Liver (tissue), 9 donors: ENCODE measurements around the gene EXD3. TPM values are rescaled to one million over a fixed set of nuclear protein-coding genes. Genes with fewer than 3 reads are reported as not detected.

Experiments used
- DNase-seq: peaks from one replicate; pipeline ENCODE4 v3.0.0-alpha.2; 2017; ENCODE audit warnings: low spot score
- H3K27ac ChIP-seq, 2 donors: one replicate each; pipeline ENCODE4 v1.7.0; 2013; ENCODE audit warnings: inconsistent platforms in 2 of 2, low read length in 2 of 2, control low read depth in 1 of 2, low read depth in 1 of 2, mild to moderate bottlenecking in 1 of 2
- H3K27me3 ChIP-seq, 4 donors: one replicate each; pipeline versions ENCODE4 v1.6.1 to v1.7.0; 2013; ENCODE audit warnings: low read length in 3 of 4, inconsistent platforms in 1 of 4, mild to moderate bottlenecking in 1 of 4, moderate library complexity in 1 of 4; ENCODE audit not compliant: control insufficient read depth in 4 of 4, insufficient read depth in 4 of 4
- H3K36me3 ChIP-seq, 4 donors: one replicate each; pipeline versions ENCODE4 v1.6.1 to v1.7.0; 2013; ENCODE audit warnings: low read length in 3 of 4, mild to moderate bottlenecking in 3 of 4, low read depth in 1 of 4, moderate library complexity in 1 of 4; ENCODE audit not compliant: control insufficient read depth in 4 of 4, insufficient read depth in 3 of 4
- H3K4me1 ChIP-seq, 4 donors: one replicate each; pipeline versions ENCODE4 v1.6.1 to v1.7.0; 2013; ENCODE audit warnings: low read length in 3 of 4, mild to moderate bottlenecking in 3 of 4, moderate library complexity in 1 of 4; ENCODE audit not compliant: control insufficient read depth in 4 of 4, insufficient read depth in 4 of 4
- H3K4me3 ChIP-seq, 3 donors: one replicate each; pipeline versions ENCODE4 v1.6.1 to v1.7.0; 2013; ENCODE audit warnings: low read length in 3 of 3, control low read depth in 1 of 3, low read depth in 1 of 3, mild to moderate bottlenecking in 1 of 3
- H3K9ac ChIP-seq, 2 donors: one replicate each; pipeline ENCODE4 v1.7.0; 2013; ENCODE audit warnings: low read length in 2 of 2, mild to moderate bottlenecking in 2 of 2, moderate library complexity in 2 of 2, control low read depth in 1 of 2, low read depth in 1 of 2
- H3K9me3 ChIP-seq, 4 donors: one replicate each; pipeline versions ENCODE4 v1.6.1 to v1.7.0; 2013; ENCODE audit warnings: low read length in 3 of 4; ENCODE audit not compliant: control insufficient read depth in 4 of 4
- ATF3 ChIP-seq: IDR thresholded peaks from 2 replicates; pipeline ENCODE4 v1.6.1; 2016; ENCODE audit warnings: antibody characterized with exemption
- CTCF ChIP-seq: fragments of 150-350 bp; IDR thresholded peaks from 2 replicates; pipeline ENCODE4 v1.5.1; 2017; ENCODE audit warnings: improper control_type of control experiment, low read depth, low read length; ENCODE audit not compliant: missing input control
- FOXA2 ChIP-seq: IDR thresholded peaks from 2 replicates; pipeline ENCODE4 v1.6.1; 2016; ENCODE audit warnings: antibody characterized with exemption
- GABPA ChIP-seq, 2 donors: IDR thresholded peaks in 1 of 2; conservative IDR thresholded peaks in 1 of 2; 2 replicates each; pipeline ENCODE4 v1.6.1; 2016; ENCODE audit warnings: antibody characterized with exemption in 2 of 2, mild to moderate bottlenecking in 1 of 2, moderate library complexity in 1 of 2
- HNF4A ChIP-seq, 2 donors: conservative IDR thresholded peaks; 2 replicates each; pipeline ENCODE4 v1.6.1; 2016; ENCODE audit warnings: antibody characterized with exemption in 2 of 2, mild to moderate bottlenecking in 2 of 2
- HNF4G ChIP-seq: IDR thresholded peaks from 2 replicates; pipeline ENCODE4 v1.6.1; 2016; ENCODE audit warnings: antibody characterized with exemption
- JUND ChIP-seq, 2 donors: IDR thresholded peaks; 2 replicates each; pipeline ENCODE4 v1.6.1; 2016; ENCODE audit warnings: antibody characterized with exemption in 2 of 2
- NR2F2 ChIP-seq: IDR thresholded peaks from 2 replicates; pipeline ENCODE4 v1.6.1; 2016; ENCODE audit warnings: antibody characterized with exemption
- RAD21 ChIP-seq, 2 donors: IDR thresholded peaks; 2 replicates each; pipeline ENCODE4 v1.6.1; 2016; ENCODE audit warnings: antibody characterized with exemption in 2 of 2, mild to moderate bottlenecking in 2 of 2
- REST ChIP-seq: IDR thresholded peaks from 2 replicates; pipeline ENCODE4 v1.6.1; 2016; ENCODE audit warnings: antibody characterized with exemption, mild to moderate bottlenecking
- TAF1 ChIP-seq: conservative IDR thresholded peaks from 2 replicates; pipeline ENCODE4 v1.6.1; 2016; ENCODE audit warnings: antibody characterized with exemption, mild to moderate bottlenecking
- ZBTB33 ChIP-seq: IDR thresholded peaks from 2 replicates; pipeline ENCODE4 v1.6.1; 2016; ENCODE audit warnings: antibody characterized with exemption
- WGBS: extraction: QIAGEN DNeasy Blood & Tissue Kit; methylation state at CpG from one replicate; pipeline ENCODE4 v1.1.7; 2013; 5-methylcytosine and 5-hydroxymethylcytosine counted together
- polyA plus RNA-seq, 2 donors: library from polyadenylated mRNA; stranded (reverse) in 1 of 2; unstranded in 1 of 2; fragments of 200-250 nt in 1 of 2; fragments of >200 nt in 1 of 2; fragmentation: Nextera tagmentation in 1 of 2; extraction: Ambion mirVana in 1 of 2; gene quantifications; one replicate each; pipeline versions ENCODE4 v1.2.1 to v1.2.3, GENCODE V29; 2013 to 2015
- total RNA-seq, 2 donors: library from RNA; depleted of rRNA; stranded (reverse); fragments of >200 nt; gene quantifications; one replicate each; pipeline ENCODE4 v1.2.3, GENCODE V29; 2014
- donor health status: healthy.
- donor health status: healthy.
- donor health status: healthy.
- donor health status: healthy.
- donor health status: healthy.

Gene EXD3
- total and polyA plus RNA-seq, 4 donors = 2.5 to 6.7 (median 3.7) TPM

- no peak for TF ChIP-seq HNF4G
- TF ChIP-seq GABPA (IDR thresholded peaks at IDR 0.05 in 1 of 2, conservative IDR thresholded peaks at IDR 0.05 in 1 of 2) = no peak
- TF ChIP-seq JUND (IDR thresholded peaks at IDR 0.05) = no peak
These were observed 83.7 kb downstream of the EXD3 start (continued) for GRCh38 chr9:137339045-137339907.

- 97% methylated on average over 2 of the region's 2 CpGs for WGBS
- Histone ChIP-seq H3K4me1 (no peaks in the 10 kb centered on the region), H3K4me3 (no peak overlapping the region), H3K9me3 (no peaks in the 10 kb centered on the region), H3K9ac (no peak overlapping the region), H3K27me3 (no peaks in the 10 kb centered on the region), H3K27ac (no peak overlapping the region), H3K36me3 (no peaks in the 10 kb centered on the region)
- TF ChIP-seq CTCF (no peak), REST (no peak), RAD21 (IDR thresholded peaks at IDR 0.05) (no peak), TAF1 (no peak)
- no peak for DNase-seq
These were observed 86.2 kb downstream of the EXD3 start for GRCh38 chr9:137336735-137337134.

- H3K9ac ChIP-seq = no peak overlapping the region
- no peak for TF ChIP-seq REST
- TF ChIP-seq HNF4A (conservative IDR thresholded peaks at IDR 0.05) = no peak
- no peak for TF ChIP-seq HNF4G
- no peak for TF ChIP-seq FOXA2
- no peak for TF ChIP-seq ZBTB33
- no peak for TF ChIP-seq NR2F2
- no peak for TF ChIP-seq ATF3
- TF ChIP-seq CTCF = no peak
- DNase-seq = no peak
- no peaks in the 10 kb centered on the region for H3K27me3 ChIP-seq
- WGBS = 88% methylated on average over 21 of the region's 21 CpGs
- no peak overlapping the region for H3K4me3 ChIP-seq
- no peaks in the 10 kb centered on the region for H3K9me3 ChIP-seq
- no peak overlapping the region for H3K27ac ChIP-seq
- no peaks in the 10 kb centered on the region for H3K4me1 ChIP-seq
- H3K36me3 ChIP-seq = no peaks in the 10 kb centered on the region
These were observed 89.8 kb downstream of the EXD3 start for GRCh38 chr9:137333016-137333671.
